CD4-positive, alpha-beta T cell treated with Interleukin-2 at 100 ng/mL for 4 hours (primary cell): ENCODE data around the gene CRTAC1.

Experiments used
- DNase-seq: peaks from one replicate; pipeline ENCODE4 v3.0.0-alpha.2; 2020; ENCODE audit warnings: low spot score

Gene CRTAC1

DNA sequence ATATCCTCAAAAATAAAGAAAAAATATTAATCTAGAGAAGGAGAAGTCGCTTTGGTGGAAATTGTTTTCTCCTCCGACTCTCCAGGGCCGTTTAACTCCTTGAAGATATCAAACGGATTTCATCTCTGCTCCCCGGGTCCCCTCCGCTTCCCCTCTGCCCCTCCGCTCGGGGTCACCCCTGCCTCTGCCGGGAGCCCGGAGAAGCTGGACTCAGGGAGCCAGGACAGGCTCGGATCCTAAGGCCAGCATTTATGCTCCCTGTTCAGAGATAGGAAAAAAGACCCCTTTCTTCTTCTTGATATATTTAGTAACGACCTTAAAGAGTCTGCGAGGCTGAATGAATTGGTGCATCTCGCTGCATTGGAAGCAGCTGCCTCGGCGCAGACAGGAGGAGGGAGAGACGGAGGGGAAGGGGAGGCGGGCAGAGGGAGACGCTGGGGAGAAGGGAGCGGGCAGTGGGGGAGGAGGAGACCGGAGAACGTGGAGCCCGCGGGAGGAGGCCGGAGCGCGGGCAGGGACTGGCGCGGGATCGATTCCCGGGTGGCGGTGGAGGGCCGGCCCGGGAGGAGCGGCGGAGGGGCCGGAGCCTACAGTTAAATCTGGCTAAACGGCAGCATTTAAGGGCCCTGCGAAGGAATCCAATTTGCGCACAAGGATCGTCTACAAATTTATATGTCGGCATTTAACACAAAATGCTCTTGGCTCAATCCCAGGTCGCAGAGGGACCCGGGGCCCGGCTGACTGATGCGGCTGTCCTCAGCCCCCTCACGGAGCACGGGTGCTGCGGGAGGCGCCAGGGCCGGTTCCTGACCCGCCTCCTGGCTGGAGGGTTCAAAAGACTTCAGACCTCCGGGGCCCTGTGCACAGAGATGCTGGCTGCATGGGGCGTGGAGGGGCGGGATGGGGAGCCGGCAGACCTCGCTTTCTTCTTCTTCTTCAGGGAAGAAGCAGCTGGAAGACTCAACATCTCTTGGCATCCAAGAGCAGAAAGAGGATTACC lies 55.6 kb downstream of the CRTAC1 start:
- no peak for DNase-seq

DNA sequence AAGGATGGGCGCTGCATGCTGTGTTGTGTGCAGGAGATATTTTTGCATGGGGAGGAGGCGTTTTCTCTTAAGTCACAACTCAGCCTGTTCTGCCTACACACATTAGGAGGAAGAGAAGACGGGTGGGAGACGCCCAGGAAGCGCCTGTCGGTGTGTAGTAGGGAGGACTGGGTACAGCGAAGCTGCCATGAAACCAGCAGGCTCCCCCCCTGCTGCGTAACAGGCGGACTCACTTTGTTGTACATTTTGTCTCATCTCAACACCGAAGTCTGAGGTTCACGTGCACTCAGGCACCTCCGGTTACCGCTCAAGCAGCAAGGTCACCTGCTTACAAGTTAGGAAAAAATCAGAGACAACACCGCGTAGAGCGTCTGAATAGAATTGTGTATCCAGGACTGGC lies 56.3 kb downstream of the CRTAC1 start:
- no peak for DNase-seq

DNA sequence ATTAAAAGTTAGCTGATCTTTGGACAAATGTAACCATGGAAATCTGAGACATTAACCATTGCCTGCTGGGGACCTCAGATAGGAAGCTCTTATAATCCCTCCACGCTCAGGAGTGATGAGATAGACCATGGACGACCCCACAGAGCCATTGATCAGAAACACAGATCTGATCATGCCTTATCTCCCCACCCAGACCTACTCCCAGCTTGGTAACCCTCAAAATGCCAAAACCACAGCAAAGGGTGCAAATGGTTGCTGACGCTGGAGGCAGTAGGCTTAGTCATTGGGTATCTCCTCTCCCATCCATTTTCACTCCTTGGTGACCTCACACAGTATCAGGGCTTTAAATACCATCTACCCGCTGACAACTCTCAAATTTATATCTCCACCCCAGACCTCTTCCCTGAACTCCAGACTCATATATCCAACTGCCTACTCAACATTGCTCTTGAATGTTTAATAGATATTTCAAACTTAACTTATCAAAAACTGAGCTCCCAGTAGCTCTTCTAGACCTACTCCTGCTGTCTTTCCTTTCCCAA lies 60.8 kb downstream of the CRTAC1 start:
- no peak for DNase-seq

DNA sequence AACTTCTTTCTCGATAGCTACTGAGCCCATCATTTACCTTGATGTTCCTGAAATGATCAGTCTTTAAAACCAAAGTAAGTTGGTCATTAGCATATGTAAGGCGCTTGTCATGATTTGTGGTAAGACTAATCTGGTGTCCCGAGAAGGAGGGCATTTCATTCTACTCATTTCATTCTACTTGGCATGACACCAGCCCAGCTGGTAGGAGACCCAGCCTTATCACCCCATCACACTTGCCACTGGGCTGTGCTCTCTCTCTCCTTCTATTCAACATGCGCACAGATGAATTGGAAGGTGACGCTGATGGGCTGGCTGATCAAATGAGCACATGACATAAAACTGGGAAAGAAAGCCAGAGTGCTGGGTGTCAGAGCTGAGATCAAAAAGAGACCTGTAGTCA lies 65.7 kb downstream of the CRTAC1 start:
- no peak for DNase-seq

DNA sequence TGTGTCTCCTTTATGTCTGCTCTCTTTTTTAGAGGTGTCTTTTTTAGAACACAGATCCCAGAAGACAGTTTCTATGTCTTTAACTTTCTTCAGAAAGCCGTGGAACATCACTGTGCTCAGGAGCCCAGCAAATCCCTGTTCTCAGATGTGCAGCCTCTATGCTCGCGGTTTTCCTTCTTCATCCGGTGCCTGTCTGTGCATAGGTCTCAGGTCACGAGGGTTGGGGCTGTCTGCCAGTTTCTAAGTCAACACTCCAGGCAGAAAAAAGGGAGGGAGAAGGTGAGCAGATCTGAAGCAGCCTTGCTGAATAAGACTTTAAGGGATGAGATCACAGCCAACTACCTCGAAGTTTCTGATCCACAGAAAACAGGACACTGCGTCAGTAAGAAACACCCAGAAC lies 68.5 kb downstream of the CRTAC1 start:
- no peak for DNase-seq

DNA sequence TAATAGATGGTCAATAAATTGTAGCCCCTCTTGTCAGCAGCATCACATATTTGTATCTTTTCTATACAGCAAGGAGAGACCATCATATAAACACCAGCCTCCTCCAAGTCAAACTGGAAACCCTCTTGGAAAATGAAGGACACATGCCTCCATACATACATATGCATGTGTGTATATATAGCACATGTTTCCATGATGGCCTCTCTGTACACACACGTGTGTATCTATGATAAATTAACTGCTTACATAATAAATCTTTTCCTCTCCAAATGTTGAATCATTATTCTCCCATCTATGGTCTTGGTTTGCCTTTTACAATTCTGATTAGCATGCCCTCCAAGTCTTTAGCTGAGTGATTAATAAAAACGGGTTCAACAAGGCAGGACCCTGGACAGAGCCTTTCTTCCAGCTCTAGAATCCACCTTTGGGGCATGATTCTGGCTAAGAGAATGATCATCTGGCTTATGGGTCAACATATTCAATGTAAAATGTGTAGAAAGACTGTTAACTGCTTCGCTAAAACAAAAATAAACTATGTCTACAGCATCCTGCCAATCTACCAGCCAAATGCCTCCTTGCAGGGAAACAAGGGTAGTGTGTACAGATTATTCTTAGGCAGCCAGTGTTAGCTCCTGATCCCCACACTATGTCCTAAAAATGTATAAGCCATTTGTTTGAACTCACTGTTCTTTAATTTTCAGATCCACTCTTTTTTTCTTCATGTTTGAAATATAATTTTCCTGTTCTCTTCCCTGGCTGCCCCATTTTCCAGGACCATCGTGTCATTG lies 70.0 kb downstream of the CRTAC1 start:
- no peak for DNase-seq

DNA sequence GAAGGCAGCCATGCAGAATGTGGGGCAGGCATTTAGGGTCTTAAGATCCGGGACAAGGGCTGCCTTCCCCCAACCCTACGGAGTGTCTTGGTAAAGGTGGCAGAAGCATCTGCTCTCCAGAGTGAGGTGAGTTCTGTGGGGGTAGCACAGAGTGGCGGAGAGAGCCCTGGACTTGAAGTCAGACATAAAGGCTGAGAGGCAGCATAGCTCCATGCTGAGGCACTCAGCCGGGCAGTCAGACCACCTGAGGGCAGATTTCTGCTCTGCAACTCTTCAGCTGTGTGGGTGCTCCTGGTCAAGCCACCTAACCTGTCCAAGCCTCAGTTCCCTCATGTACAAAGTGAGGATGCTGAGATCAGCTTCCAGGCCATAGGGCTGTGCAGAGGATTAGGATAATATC lies 81.0 kb downstream of the CRTAC1 start:
- DNase-seq = no peak

DNA sequence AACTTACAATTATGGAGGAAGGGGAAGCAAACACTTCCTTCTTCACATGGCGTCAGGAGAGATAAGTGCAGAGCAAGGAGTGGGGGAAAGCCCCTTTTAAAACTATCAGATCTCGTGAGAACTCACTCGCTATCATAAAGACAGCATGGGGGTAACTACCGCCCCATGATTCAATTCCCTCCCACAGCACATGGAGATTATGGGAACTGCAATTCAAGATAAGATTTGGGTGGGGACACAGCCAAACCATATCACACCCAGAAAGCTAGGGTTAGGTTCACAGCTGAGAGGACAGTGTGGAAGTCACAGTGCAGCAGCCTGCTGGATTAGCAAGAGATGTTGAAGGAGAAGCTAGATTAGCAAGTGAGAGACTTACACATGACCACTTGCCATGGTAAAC lies 81.6 kb downstream of the CRTAC1 start:
- DNase-seq = no peak

DNA sequence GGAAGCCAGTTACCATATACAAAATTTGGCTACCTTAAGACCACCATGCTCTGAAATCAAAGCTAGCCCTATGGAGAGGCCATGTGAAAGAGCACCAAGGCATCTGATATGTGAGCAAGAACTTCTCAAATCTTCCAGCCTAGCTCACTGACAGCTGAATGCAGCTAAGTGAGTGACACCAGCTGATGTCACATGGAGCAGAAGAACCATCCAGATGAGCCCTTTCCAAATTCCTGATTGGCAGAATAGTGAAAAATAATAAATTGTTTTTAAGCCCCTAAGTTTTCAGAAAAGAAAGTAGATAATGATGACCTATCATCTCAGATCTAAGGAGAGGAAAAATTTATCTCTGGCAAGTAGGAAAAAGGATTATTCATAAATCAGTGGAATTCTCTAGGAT lies 85.6 kb downstream of the CRTAC1 start:
- DNase-seq = no peak

DNA sequence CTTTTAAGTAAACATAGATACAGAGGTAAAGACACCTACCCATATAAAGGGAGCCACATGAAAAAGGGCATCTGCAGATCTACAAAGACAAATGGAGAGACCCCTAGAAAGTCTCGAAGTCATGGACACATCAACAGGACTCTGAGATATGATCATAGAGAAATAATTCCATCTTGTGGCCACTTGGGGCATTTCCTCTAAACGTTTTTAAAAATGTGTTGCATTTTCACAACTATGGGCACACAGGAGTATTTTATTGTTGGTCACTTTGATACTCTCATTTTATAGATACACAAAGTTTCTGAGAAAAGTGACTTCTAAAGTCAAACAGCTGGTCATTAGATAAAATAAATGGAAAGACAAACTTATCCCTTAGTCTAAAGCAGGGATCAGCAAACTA lies 87.1 kb downstream of the CRTAC1 start:
- DNase-seq = no peak

DNA sequence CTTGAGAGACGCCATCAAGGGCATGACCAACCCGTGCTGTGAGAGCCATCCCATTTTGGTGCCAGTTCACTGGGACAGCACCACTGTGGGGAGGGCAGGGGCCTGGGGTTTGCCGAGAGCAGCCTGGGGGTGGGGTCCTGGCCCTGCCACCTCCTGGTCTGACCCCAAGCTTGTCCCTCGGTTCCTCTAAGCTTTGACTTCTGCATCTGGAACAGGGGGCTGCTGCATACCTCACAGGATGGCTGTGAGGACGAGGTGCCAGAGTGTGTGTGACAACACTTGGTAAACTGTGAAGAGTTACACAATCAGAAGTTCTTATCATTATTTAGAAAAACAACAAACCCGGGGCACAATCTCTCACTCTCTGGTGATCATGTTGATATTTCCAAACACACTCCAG lies 89.9 kb downstream of the CRTAC1 start:
- no peak for DNase-seq

DNA sequence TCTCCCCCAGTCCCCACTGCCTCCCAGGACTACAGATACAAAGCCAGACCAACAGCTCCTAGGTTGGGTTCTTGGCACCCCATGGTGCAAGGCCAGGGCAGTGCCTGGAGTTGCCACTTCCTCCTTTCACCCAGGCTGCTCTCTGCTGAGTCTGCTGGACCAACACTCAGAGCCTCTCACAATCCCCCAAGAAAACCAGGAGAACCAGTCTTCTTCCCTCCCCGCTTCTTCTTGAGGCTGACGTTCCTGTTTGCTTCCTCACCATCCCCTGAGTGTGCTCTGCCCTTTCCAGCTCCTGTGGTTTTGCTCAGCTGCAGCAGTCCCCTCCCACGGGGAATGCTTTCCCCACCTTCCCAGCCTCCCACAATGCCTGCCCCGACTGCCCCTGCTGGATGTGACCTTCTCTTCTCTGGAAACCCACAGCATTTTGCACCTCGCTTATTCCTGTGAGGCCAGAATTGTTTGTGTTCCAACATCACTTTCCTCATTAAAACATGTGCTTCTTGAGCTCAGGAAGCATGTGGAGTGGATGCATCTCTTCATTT lies 90.9 kb downstream of the CRTAC1 start:
- DNase-seq = no peak

DNA sequence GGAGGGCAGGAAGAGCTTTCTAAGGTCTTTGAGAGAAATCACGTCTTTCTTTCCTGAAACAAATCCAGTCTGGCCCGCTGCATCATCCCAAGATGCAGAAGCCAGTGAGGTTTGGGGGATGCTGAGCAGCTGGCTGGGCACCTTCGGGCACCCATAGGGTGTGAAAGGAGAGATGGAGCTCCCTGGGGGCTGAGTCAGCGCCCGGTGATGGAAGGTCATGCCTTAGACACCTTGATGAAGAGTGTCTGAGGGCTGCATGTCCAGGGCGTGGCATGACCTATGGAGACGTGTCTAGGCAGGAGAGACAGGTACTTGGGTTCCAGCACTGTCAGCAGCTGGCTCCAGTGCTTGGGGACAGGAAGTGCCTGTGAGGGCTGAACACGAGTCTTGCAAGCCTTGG lies 92.5 kb downstream of the CRTAC1 start:
- no peak for DNase-seq

DNA sequence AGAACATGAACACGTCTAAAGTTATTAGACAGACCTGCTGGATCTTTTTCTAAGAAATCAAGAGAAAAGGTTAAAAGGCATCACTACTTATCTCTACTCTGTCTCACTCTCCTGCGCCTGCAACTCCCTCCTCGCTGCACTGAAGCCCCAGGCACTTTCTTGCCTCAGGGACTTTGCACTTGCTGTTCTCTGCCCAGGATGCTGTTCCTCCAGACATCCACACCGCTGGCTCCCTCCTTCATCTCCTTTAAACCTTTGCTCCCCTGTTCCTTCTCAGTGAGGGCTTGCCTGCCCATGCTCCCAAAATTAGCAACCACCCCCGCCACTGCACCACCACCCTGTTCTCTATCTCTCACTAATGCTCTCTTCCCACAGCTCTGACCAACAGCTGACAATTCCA lies 93.4 kb downstream of the CRTAC1 start:
- DNase-seq = no peak

DNA sequence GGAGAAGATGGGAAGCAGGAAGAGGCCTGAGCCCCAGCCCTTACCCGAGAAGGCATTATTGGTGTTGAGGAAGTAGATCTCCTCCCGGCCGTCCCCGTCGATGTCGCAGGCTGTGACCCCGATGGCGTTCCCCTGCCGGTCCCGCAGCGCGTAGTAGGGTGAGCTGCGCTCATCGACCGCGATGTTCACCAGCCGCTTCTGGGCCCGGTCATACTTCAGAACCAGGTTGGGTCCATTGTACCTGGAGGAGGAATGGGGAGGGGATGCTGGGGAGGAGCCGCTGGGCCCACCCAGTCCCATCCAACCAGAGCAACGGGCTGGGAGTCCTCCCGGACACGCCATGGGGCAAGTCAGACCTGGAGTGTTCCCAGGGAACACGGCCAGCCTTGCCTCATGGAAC lies 94.3 kb downstream of the CRTAC1 start:
- no peak for DNase-seq

DNA sequence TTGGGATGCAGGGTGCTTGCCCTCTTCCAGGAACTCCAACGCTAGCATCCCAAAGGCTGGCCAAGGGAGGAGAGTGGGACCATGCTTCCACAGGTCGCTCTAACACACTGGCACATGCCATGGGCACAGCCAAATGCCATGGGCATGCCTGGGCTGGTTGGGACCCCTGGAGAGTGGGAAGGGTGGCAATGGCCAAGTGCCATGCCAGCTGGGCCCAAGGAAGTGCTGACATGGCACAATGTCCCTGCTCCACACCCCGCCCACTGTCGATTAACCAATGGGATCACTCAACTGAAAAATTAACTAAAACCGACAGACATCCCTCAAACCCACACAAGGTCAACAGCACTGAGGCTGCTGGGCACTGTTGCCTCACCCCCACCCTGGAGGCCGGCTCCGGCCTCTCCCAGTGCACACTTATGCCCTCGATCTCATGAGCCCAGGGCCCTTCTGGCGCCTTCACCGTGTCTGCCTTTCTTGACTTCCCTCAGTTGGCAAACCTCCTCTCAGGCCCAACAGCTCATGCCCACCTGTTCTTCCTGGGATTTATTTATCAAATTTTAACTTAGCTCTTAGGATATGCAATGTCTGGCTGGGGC lies 97.4 kb downstream of the CRTAC1 start:
- no peak for DNase-seq

DNA sequence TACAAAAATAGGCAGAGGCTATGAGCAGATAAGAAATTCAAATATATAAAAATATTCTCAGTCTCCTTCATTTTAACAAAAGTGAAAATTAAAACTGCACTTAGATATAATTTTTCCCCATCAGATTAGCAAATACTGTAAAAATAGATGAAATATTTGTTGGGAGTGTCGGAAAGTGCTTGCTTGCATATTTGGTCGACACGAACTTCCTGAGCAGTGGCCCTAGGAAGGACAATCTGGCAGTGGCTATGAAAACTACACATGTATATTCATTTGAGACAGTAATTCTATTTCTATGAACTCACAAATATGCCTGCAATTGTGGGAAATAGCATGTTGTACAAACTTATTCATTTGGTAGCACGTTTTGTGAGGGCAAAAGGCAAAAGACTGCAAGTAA lies 99.4 kb downstream of the CRTAC1 start:
- DNase-seq = no peak

DNA sequence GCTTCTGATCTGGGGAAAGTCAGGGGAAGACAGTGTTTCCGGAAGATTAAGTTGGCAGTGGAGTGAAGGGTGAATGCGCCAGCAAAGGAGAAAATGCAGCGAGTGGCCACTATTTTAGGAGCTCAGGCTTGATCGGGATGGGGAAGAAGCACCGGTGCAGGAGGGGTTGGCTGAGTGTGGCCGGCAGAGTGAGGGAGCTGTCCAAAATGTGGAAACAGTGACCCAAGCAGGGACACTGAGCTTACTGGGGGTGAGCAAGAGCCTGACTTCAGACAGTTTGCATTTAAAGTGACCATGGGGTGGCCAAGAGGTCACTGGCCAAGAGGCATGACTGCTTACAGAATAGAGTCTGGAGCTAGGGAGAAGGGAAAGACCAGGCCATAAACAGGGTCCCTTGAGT lies 101.5 kb downstream of the CRTAC1 start:
- DNase-seq = no peak

DNA sequence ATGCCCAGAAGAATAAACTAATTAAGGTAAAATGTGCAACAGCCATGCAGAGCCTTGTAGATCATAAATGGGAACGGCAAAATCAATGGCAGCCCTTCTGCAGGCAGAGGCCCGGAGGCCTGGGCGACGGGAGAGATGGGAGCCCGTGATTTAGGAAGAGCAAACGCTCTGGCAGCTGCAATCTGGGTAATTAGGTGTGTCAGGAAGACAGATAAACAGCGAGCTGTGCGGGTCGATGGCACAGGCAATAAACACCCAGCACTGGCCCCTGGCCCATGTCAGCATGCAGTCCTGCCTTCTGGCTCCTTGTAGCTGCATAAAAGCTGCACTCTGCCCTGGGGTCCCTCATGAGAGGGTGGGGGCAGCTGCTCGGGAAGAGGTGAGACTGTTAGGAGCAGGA lies 102.8 kb downstream of the CRTAC1 start:
- no peak for DNase-seq

DNA sequence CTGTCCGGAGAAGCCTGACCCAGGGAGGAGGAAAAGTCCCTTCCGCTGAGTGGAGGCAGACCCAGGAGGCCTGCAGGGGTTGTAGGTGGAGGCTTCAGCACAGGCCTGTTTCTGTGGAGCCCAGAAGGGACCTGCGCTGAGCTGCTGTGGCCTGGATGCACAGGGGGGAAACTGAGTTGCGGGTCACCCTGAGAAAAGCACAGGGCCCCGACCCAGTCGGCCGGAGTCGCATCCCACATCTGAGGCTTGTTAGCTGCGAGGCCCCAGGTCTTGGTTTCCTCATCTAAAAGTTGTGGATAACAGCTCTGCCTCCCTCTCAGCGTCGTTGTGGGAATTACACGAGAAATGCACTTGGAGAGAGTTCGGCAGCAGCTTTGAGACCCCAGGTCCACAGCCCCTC lies 104.4 kb downstream of the CRTAC1 start:
- no peak for DNase-seq

DNA sequence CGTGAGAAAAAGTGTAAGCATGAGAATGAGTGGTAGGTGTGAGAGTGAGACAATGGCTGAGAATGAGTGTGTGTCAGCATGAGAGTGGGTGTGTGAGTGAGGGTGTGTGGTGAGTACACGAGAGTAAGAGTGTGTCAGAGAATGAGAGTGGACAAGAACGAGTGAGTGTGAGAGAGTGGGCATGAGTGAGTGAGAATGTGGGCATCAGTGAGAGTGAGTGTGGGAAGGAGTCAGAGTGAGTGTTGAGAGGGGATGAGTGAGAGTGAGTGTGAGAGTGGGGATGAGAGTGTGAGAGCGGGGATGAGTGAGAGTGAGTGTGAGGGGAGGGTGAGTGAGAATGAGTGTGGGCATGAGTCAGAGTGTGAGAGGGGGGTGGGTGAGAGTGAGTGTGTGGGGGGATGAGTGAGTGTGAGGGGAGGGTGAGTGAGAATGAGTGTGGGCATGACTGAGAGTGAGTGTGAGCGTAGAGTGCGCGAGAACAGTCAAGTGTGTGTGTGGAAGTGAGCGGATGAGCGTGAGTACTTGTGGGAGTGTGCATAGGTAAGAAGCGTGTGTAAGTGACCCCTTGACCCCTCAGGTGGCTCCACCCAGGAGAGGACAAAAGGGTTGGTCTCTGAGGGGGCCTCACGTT lies 105.0 kb downstream of the CRTAC1 start:
- no peak for DNase-seq

DNA sequence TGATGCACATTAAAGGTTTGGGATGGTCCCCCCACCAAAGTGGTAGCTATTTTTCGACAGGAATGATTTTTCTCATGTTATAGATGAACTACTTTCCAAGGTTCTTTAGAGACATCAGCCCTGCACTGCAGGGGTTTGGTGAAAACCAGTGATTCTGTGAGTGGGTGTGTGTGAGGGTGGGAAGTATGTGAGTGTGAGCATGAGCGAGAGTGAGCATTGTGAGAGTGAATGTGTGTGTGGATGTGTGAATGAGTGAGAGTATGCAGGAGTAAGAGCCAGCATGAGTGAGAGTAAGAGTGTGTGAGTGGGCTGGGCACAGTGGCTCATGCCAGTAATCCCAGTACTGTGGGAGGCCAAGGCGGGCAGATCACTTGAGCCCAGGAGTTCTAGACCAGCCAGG lies 105.7 kb downstream of the CRTAC1 start:
- no peak for DNase-seq
